ENCODE results near the gene RIPOR3.

The RIPOR3 gene

GRCh38 chr20:50632236-50632635, 59.1 kb downstream of the RIPOR3 start:
- H3K4me1 ChIP-seq (ENCODE audit: insufficient read depth, low read length, severe bottlenecking), result no peaks in the 10 kb centered on the region
- no peaks in the 10 kb centered on the region for H3K9me2 ChIP-seq (ENCODE audit: low read depth, low read length)
- TF ChIP-seq CTCF (IDR thresholded peaks at IDR 0.05; ENCODE audit: low read length) (no peak), EZH2 (IDR thresholded peaks at IDR 0.05; ENCODE audit: borderline replicate concordance, low read length) (no peak)
- peaks cover 6% of the 10 kb centered on the region; the same call in 1 of the 2 replicates for H3K27me3 ChIP-seq (ENCODE audit: insufficient read depth, low read length)
- H3K4me3 ChIP-seq (ENCODE audit: low read depth, low read length, poor library complexity, severe bottlenecking), result no peak overlapping the region
- no peaks in the 10 kb centered on the region for H3F3A ChIP-seq (ENCODE audit: insufficient read depth, low read length)
- H3K9ac ChIP-seq (ENCODE audit: low read length), result no peak overlapping the region
- no peaks in the 10 kb centered on the region for H4K20me1 ChIP-seq (ENCODE audit: insufficient read depth, low read length)
- no peaks in the 10 kb centered on the region for H3K79me2 ChIP-seq (ENCODE audit: insufficient read depth, low read length)
- no peaks in the 10 kb centered on the region for H3K36me3 ChIP-seq (ENCODE audit: insufficient read depth, low read length)
- no peak overlapping the region for H3K27ac ChIP-seq (ENCODE audit: low read depth, low read length, poor library complexity, severe bottlenecking)
- H3K9me3 ChIP-seq (ENCODE audit: low read length), result no peaks in the 10 kb centered on the region
- no peak overlapping the region for H2AFZ ChIP-seq (ENCODE audit: low read length)
- H3K4me2 ChIP-seq (ENCODE audit: low read length), result no peak overlapping the region

GRCh38 chr20:50630578-50631263, 60.6 kb downstream of the RIPOR3 start:
- Histone ChIP-seq H3K9ac (ENCODE audit: low read length) (no peak overlapping the region), H3K27me3 (ENCODE audit: insufficient read depth, low read length) (peaks cover 6% of the 10 kb centered on the region; the same call in 1 of the 2 replicates), H3F3A (ENCODE audit: insufficient read depth, low read length) (no peaks in the 10 kb centered on the region), H3K4me1 (ENCODE audit: insufficient read depth, low read length, severe bottlenecking) (no peaks in the 10 kb centered on the region), H4K20me1 (ENCODE audit: insufficient read depth, low read length) (no peaks in the 10 kb centered on the region), H3K4me2 (ENCODE audit: low read length) (no peak overlapping the region), H2AFZ (ENCODE audit: low read length) (no peak overlapping the region), H3K36me3 (ENCODE audit: insufficient read depth, low read length) (no peaks in the 10 kb centered on the region), H3K9me2 (ENCODE audit: low read depth, low read length) (no peaks in the 10 kb centered on the region), H3K27ac (ENCODE audit: low read depth, low read length, poor library complexity, severe bottlenecking) (no peak overlapping the region), H3K9me3 (ENCODE audit: low read length) (no peaks in the 10 kb centered on the region), H3K4me3 (ENCODE audit: low read depth, low read length, poor library complexity, severe bottlenecking) (no peak overlapping the region), H3K79me2 (ENCODE audit: insufficient read depth, low read length) (no peaks in the 10 kb centered on the region)
- TF ChIP-seq EZH2 (IDR thresholded peaks at IDR 0.05; ENCODE audit: borderline replicate concordance, low read length), result no peak
- no peak for TF ChIP-seq CTCF (IDR thresholded peaks at IDR 0.05; ENCODE audit: low read length)

- Histone ChIP-seq H4K20me1 (ENCODE audit: insufficient read depth, low read length) (no peaks in the 10 kb centered on the region), H2AFZ (ENCODE audit: low read length) (no peak overlapping the region), H3K9ac (ENCODE audit: low read length) (no peak overlapping the region), H3K4me3 (ENCODE audit: low read depth, low read length, poor library complexity, severe bottlenecking) (no peak overlapping the region), H3K4me1 (ENCODE audit: insufficient read depth, low read length, severe bottlenecking) (no peaks in the 10 kb centered on the region), H3K36me3 (ENCODE audit: insufficient read depth, low read length) (no peaks in the 10 kb centered on the region), H3K27ac (ENCODE audit: low read depth, low read length, poor library complexity, severe bottlenecking) (no peak overlapping the region), H3K4me2 (ENCODE audit: low read length) (no peak overlapping the region), H3K79me2 (ENCODE audit: insufficient read depth, low read length) (no peaks in the 10 kb centered on the region), H3K9me2 (ENCODE audit: low read depth, low read length) (no peaks in the 10 kb centered on the region), H3K9me3 (ENCODE audit: low read length) (no peaks in the 10 kb centered on the region), H3K27me3 (ENCODE audit: insufficient read depth, low read length) (peaks cover 6% of the 10 kb centered on the region; the same call in 1 of the 2 replicates), H3F3A (ENCODE audit: insufficient read depth, low read length) (no peaks in the 10 kb centered on the region)
- TF ChIP-seq CTCF (IDR thresholded peaks at IDR 0.05; ENCODE audit: low read length) (no peak), EZH2 (IDR thresholded peaks at IDR 0.05; ENCODE audit: borderline replicate concordance, low read length) (no peak)
These were observed 61.7 kb downstream of the RIPOR3 start for GRCh38 chr20:50629670-50630045.
